H9 (cell line): ENCODE measurements around the gene SPATA17. TPM values are rescaled to one million over a fixed set of nuclear protein-coding genes. Genes with fewer than 3 reads are reported as not detected.

Experiments used
- DNase-seq: peaks from one replicate; pipeline ENCODE4 v3.0.0-alpha.2; 2017
- H2AFZ ChIP-seq: one replicate; pipeline ENCODE4 v1.6.1; 2013; ENCODE audit warnings: mild to moderate bottlenecking, low read length, control low read depth, moderate library complexity
- H2AK5ac ChIP-seq: 2 replicates; pipeline ENCODE4 v1.6.1; 2013; ENCODE audit warnings: low read length, control low read depth, mixed read lengths; ENCODE audit not compliant: insufficient read length
- H2BK120ac ChIP-seq: one replicate; pipeline ENCODE4 v1.6.1; 2013; ENCODE audit warnings: low read depth, mild to moderate bottlenecking, low read length, control low read depth, inconsistent platforms; ENCODE audit not compliant: poor library complexity, severe bottlenecking
- H2BK12ac ChIP-seq: 2 replicates; pipeline ENCODE4 v1.6.1; 2013; ENCODE audit warnings: low read length, control low read depth, mixed read lengths, low read depth; ENCODE audit not compliant: insufficient read length
- H2BK15ac ChIP-seq: 2 replicates; pipeline ENCODE4 v1.6.1; 2013; ENCODE audit warnings: low read depth, low read length, control low read depth
- H2BK20ac ChIP-seq: one replicate; pipeline ENCODE4 v1.6.1; 2013; ENCODE audit warnings: low read depth, mild to moderate bottlenecking, low read length, control low read depth, inconsistent platforms; ENCODE audit not compliant: poor library complexity, severe bottlenecking
- H2BK5ac ChIP-seq: 2 replicates; pipeline ENCODE4 v1.6.1; 2013; ENCODE audit warnings: low read length, control low read depth, mixed read lengths; ENCODE audit not compliant: insufficient read length
- H3K14ac ChIP-seq: 2 replicates; pipeline ENCODE4 v1.6.1; 2013; ENCODE audit warnings: low read length, control low read depth; ENCODE audit not compliant: insufficient read depth
- H3K18ac ChIP-seq: 2 replicates; pipeline ENCODE4 v1.6.1; 2013; ENCODE audit warnings: low read depth, mild to moderate bottlenecking, mixed read lengths, low read length, control low read depth; ENCODE audit not compliant: insufficient read length
- H3K23ac ChIP-seq: 2 replicates; pipeline ENCODE4 v1.6.1; 2013; ENCODE audit warnings: low read length, control low read depth, mixed read lengths, low read depth; ENCODE audit not compliant: insufficient read length
- H3K23me2 ChIP-seq: 2 replicates; pipeline ENCODE4 v1.6.1; 2013; ENCODE audit warnings: low read depth, mild to moderate bottlenecking, mixed read lengths, low read length, control low read depth; ENCODE audit not compliant: insufficient read length, poor library complexity, severe bottlenecking
- H3K27ac ChIP-seq: 2 replicates; pipeline ENCODE4 v1.5.1; 2013; ENCODE audit warnings: low read length, control low read depth, mixed read lengths, low read depth; ENCODE audit not compliant: insufficient read length
- H3K27me3 ChIP-seq: 2 replicates; pipeline ENCODE4 v1.6.1; 2013; ENCODE audit warnings: low read length, control low read depth, inconsistent platforms; ENCODE audit not compliant: insufficient read depth
- H3K4ac ChIP-seq: 2 replicates; pipeline ENCODE4 v1.6.1; 2013; ENCODE audit warnings: low read depth, mild to moderate bottlenecking, control low read depth, inconsistent platforms, low read length, moderate library complexity
- H3K4me1 ChIP-seq: 2 replicates; pipeline ENCODE4 v1.6.1; 2013; ENCODE audit warnings: low read length, control low read depth, inconsistent platforms; ENCODE audit not compliant: insufficient read depth
- H3K4me2 ChIP-seq: 2 replicates; pipeline ENCODE4 v1.6.1; 2013; ENCODE audit warnings: low read length, control low read depth, mixed read lengths; ENCODE audit not compliant: insufficient read length, insufficient read depth
- H3K56ac ChIP-seq: 2 replicates; pipeline ENCODE4 v1.6.1; 2013; ENCODE audit warnings: low read depth, mild to moderate bottlenecking, mixed read lengths, low read length, control low read depth; ENCODE audit not compliant: insufficient read length
- H3K79me1 ChIP-seq: 2 replicates; pipeline ENCODE4 v1.6.1; 2013; ENCODE audit warnings: low read depth, mild to moderate bottlenecking, moderate library complexity, low read length, control low read depth, inconsistent platforms; ENCODE audit not compliant: insufficient read depth, poor library complexity, severe bottlenecking
- H3K79me2 ChIP-seq: 2 replicates; pipeline ENCODE4 v1.6.1; 2013; ENCODE audit warnings: low read length, control low read depth, inconsistent platforms; ENCODE audit not compliant: insufficient read depth
- H3K9ac ChIP-seq: 2 replicates; pipeline ENCODE4 v1.6.1; 2013; ENCODE audit warnings: low read length, control low read depth, mixed read lengths; ENCODE audit not compliant: insufficient read length; ENCODE audit errors: extremely low read depth
- H3K9me3 ChIP-seq: one replicate; pipeline ENCODE4 v1.6.1; 2013; ENCODE audit warnings: low read depth, low read length, inconsistent platforms; ENCODE audit not compliant: control insufficient read depth
- H3T11ph ChIP-seq: one replicate; pipeline ENCODE4 v1.6.1; 2013; ENCODE audit warnings: mild to moderate bottlenecking, low read length, control low read depth, inconsistent platforms
- H4K20me1 ChIP-seq: one replicate; pipeline ENCODE4 v1.6.1; 2013; ENCODE audit not compliant: control insufficient read depth, insufficient read length, insufficient read depth
- H4K5ac ChIP-seq: 2 replicates; pipeline ENCODE4 v1.6.1; 2013; ENCODE audit warnings: low read depth, mild to moderate bottlenecking, mixed read lengths, low read length, control low read depth; ENCODE audit not compliant: insufficient read length
- H4K8ac ChIP-seq: replicated peaks from 2 replicates; pipeline ENCODE4 v1.6.1; 2013; ENCODE audit warnings: low read length, control low read depth, mixed read lengths, low read depth; ENCODE audit not compliant: insufficient read length
- H4K91ac ChIP-seq: 2 replicates; pipeline ENCODE4 v1.6.1; 2013; ENCODE audit warnings: low read depth, mild to moderate bottlenecking, moderate library complexity, mixed read lengths, low read length, control low read depth; ENCODE audit not compliant: insufficient read length
- H3K27ac Mint-ChIP-seq, 3 experiments: 2 replicates in 2 of 3; 3 replicates in 1 of 3; pipeline ENCODE4 v1.8.0; 2020 to 2021; ENCODE audit warnings: mixed read lengths in 3 of 3, mild to moderate bottlenecking in 1 of 3, moderate library complexity in 1 of 3
- H3K27me3 Mint-ChIP-seq: 2 replicates; pipeline ENCODE4 v1.8.0; 2021; ENCODE audit warnings: low read depth, mild to moderate bottlenecking, moderate library complexity, mixed read lengths
- H3K36me3 Mint-ChIP-seq, 3 experiments: 2 replicates in 2 of 3; 3 replicates in 1 of 3; pipeline ENCODE4 v1.8.0; 2020 to 2021; ENCODE audit warnings: low read depth in 3 of 3, mixed read lengths in 3 of 3; ENCODE audit not compliant: insufficient read depth in 1 of 3
- H3K4me1 Mint-ChIP-seq, 2 experiments: 2 replicates each; pipeline ENCODE4 v1.8.0; 2020; ENCODE audit warnings: mixed read lengths in 2 of 2
- H3K4me3 Mint-ChIP-seq, 2 experiments: 2 replicates in 1 of 2; 3 replicates in 1 of 2; pipeline ENCODE4 v1.8.0; 2020 to 2021; ENCODE audit warnings: mild to moderate bottlenecking in 2 of 2, mixed read lengths in 2 of 2, moderate library complexity in 1 of 2
- H3K9me3 Mint-ChIP-seq, 2 experiments: 2 replicates in 1 of 2; 3 replicates in 1 of 2; pipeline ENCODE4 v1.8.0; 2020; ENCODE audit warnings: mild to moderate bottlenecking in 2 of 2, mixed read lengths in 2 of 2, moderate library complexity in 1 of 2
- WGBS: extraction: QIAGEN DNeasy Blood & Tissue Kit; methylation state at CpG from one replicate; pipeline ENCODE4 v1.1.7; 2013; ENCODE audit warnings: missing lambda C conversion rate, low lambda C conversion rate, mixed read lengths; ENCODE audit not compliant: insufficient read length; ENCODE audit errors: extremely low coverage; 5-methylcytosine and 5-hydroxymethylcytosine counted together
- total RNA-seq: library from RNA; stranded (reverse); gene quantifications from 2 replicates; pipeline ENCODE4 v1.2.1, GENCODE V29; 2021
- TF ChIP-seq, protein P1 (sequence below): fragments of 200-600 bp; sonication (generic); conservative IDR thresholded peaks from 3 replicates; pipeline ENCODE4 v1.8.0; 2021; ENCODE audit warnings: antibody characterized with exemption, mild to moderate bottlenecking

SPATA17 gene
- total RNA-seq, 1 experiment from 2014 or later: 0.44 TPM

DNA sequence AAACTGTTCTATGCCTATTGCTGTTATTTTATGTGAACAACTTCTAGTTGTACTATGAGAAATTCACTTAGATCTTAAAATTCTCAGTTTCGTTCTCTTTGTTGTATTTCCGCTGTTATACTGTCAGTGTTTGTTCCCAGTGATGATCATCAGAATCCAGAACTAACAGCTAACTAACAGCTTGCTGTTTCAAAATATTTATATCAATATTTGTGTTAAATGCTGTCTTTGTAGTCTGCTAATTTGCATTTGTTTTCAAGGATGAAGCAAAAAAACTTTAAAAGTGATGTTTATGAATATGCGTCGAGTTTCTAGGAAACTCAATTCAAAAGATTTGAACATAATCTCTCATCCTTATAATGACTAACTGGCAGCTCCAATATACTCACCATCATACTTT lies 84.5 kb downstream of the SPATA17 start:
- no peaks in the 10 kb centered on the region for H3K27me3 ChIP-seq
- no peak overlapping the region for H3K9ac ChIP-seq
- no peak overlapping the region for H2BK12ac ChIP-seq
- no peaks in the 10 kb centered on the region for H3K9me3 ChIP-seq
- H4K5ac ChIP-seq: no peak overlapping the region
- no peaks in the 10 kb centered on the region for H3K4me1 ChIP-seq
- H3K23me2 ChIP-seq: no peaks in the 10 kb centered on the region
- no peaks in the 10 kb centered on the region; a peak in 2 of 5 replicates for H3K9me3 Mint-ChIP-seq
- H3K79me2 ChIP-seq: no peaks in the 10 kb centered on the region
- no peak overlapping the region for H2BK15ac ChIP-seq
- H4K20me1 ChIP-seq: no peaks in the 10 kb centered on the region
- no peak overlapping the region for H4K91ac ChIP-seq
- no CpG with 5 or more reads among the region's 4 CpGs for WGBS
- no peak overlapping the region for H2BK5ac ChIP-seq
- no peak overlapping the region for H4K8ac ChIP-seq
- H3K79me1 ChIP-seq: no peaks in the 10 kb centered on the region
- peaks cover 4 to 9% of the 10 kb centered on the region in 2 experiments; a peak in 3 of 4 replicates for H3K4me1 Mint-ChIP-seq
- H2AK5ac ChIP-seq: no peak overlapping the region
- H2AFZ ChIP-seq: no peak overlapping the region
- H3T11ph ChIP-seq: no peak overlapping the region
- H3K14ac ChIP-seq: no peak overlapping the region
- H3K23ac ChIP-seq: no peak overlapping the region
- TF ChIP-seq, protein P1, sequence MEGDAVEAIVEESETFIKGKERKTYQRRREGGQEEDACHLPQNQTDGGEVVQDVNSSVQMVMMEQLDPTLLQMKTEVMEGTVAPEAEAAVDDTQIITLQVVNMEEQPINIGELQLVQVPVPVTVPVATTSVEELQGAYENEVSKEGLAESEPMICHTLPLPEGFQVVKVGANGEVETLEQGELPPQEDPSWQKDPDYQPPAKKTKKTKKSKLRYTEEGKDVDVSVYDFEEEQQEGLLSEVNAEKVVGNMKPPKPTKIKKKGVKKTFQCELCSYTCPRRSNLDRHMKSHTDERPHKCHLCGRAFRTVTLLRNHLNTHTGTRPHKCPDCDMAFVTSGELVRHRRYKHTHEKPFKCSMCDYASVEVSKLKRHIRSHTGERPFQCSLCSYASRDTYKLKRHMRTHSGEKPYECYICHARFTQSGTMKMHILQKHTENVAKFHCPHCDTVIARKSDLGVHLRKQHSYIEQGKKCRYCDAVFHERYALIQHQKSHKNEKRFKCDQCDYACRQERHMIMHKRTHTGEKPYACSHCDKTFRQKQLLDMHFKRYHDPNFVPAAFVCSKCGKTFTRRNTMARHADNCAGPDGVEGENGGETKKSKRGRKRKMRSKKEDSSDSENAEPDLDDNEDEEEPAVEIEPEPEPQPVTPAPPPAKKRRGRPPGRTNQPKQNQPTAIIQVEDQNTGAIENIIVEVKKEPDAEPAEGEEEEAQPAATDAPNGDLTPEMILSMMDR: no peak
- no peak overlapping the region for H3K4me2 ChIP-seq
- no peak overlapping the region for H2BK120ac ChIP-seq
- H3K18ac ChIP-seq: no peak overlapping the region
- no peak overlapping the region for H3K4me3 Mint-ChIP-seq
- no peaks in the 10 kb centered on the region for H3K36me3 Mint-ChIP-seq
- no peak overlapping the region for H3K27ac Mint-ChIP-seq
- H3K27me3 Mint-ChIP-seq: no peaks in the 10 kb centered on the region
- H3K4ac ChIP-seq: no peak overlapping the region
- no peak for DNase-seq
- no peak overlapping the region for H3K56ac ChIP-seq
- H3K27ac ChIP-seq: no peak overlapping the region
- no peak overlapping the region for H2BK20ac ChIP-seq
